NCI-H446 (cell line): ENCODE measurements around the gene TMEM273.
A peak's percentile ranks its signal among the peaks of the same experiment; 100 is the strongest.

Experiments used
- DNase-seq, 2 experiments: peaks; one replicate each; lab custom pipeline; 2025; lab: John Stamatoyannopoulos, UW

Gene TMEM273

DNA sequence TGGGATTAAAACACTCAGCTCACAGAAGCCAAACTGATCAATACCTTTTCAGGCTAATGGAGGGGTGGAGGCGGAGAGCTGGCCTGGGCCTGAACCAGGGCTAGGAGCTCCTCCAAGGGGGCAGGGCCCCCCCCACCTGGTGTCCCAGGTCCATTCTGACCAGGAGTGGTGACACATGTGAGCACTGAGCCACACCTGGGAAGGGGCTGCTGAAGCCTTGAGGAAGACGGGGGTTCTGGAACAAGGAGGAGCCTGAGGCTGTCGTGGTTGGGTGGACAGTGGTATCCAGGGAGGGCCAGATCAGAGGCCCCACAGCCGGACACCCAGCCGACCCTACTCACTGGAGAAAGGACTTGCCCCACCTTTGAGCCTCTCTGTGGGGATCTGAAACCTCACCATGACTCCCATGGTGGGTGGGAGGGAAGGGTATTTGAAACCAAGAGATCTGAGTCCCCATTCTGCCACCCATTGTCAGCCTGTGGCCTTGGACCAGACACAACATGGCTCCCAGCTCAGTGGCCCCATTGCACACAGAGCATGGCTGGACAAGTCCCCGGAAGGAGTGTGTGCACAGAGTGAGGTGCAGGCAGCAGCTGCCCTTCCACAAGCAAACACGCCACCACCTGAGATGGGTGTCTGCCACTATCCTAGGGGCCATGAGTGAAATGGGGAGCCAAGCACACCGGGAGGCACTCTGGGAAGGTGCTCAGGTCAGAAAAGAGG is 12.4 kb downstream of the TMEM273 start:
- DNase-seq = no peak

DNA sequence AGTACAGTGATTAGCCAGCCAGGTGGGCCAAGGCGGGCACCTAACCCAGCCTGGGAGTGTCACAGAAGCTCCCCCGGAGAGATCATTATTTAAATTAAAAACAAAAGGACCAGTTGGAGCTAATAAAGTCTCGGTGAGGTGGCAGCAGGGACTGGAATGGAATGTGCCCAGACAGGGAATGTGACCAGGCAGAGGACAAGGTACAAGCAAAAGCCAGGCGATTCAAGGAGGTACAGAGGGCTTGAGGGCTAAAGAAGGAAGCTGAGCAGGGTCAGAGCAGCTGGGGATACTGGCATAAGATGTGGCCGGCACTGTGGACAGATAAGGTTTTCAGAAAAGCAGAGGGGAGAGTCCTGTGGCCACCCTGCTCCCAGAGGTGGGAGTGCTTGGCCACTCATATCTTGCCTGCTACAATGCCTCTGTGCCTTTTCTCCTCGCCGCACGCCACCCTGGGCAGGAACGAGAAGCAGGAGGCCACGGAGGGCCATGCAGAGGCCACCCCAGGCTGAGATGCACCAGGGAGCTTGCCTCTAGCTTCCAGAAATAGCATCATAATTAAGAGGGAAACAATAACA is 13.2 kb downstream of the TMEM273 start:
- DNase-seq = no peak

DNA sequence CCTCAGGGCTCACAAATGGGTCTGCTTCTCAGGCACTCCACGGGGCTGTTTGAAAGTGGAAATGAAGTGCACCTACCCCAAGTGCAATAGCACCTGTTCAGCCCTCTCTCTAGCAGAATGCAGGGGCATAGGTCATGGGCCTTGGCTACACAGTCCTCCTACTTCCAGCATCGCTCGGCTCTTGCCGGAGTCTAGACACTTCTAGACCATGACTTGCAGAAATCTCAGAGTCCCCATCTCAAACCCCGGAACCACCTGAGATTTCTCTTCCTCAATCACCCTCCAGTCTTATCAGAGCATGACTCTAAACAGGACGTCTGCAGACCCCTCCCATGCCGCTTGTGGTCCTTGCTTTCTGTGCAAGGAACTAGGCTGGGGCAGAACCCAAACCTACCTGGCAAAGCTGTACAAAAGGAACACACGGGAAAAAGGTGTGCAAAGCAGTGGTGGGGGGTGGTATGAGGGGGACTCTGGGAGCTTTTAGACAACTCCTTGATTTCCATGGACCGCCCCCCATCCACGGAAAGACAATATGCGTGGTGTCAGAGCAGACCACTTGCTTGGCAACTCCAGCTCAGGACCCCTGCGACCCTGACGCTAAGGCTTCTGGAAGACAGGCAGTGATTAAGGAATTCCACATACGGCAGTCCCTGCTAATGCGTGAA is 13.8 kb downstream of the TMEM273 start:
- no peak for DNase-seq

DNA sequence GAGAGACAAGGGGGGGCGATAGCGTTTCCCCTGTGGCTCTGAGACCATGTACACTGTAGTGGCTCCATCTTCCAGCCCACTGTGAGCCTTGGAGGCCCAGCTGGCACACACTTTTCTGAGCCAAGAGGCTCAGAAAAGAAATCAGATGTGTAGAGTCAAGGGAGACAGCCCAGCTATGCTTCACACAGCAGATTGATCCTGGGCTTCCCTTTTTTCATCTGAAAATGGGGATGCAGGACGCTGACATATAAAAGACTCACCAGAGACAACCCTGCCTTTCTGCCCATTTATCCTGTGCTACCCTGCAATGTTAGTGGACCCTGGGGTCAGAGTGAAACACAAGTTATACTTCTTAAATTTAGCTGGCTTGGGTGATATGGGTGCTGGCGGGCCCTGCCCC is 14.3 kb downstream of the TMEM273 start:
- DNase-seq = no peak

DNA sequence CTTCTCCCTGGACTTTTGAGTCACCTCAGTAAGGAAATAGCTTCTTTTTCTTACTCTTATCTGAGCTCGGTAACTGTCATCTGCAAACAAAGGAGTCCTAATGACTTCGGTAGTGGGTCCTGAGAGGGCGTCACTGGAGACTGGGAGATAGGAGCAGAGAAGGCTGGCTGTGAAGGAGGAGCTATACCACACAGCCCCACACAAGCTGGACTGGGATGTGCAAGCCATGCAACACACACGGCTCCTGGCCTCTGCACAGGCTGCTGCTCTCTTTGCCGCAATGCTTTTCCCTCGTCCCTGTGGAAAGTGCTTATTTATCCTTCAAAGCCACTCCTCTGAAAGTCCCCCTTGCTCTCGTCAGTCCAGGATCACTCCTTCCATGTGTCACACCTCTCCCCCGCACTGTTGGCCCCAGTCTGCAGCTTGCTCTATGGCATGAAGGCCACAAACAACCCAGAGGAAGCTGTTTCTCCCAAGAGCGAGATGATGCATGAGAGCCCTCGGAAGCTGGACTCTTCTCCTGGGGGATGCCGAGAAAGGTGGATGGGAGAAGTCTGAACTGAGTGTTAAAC is 14.9 kb downstream of the TMEM273 start:
- no peak for DNase-seq

DNA sequence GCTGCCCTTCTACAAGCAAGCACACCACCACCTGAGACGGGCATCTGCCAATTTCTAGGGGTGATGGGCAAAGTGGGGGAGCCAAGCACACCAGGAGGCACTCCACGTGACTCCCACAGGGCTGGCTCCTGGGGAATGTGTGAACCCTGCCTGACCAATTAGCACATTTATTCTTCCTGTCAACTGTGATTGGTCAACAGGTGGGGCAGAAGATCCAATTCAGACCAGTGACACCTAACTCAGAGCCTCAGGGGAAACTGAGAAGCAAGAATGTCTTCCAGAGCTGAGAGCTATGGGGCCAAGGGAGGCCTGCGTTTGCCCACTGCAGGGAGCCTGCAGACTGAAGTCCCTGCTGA is 15.4 kb downstream of the TMEM273 start:
- DNase-seq = no peak

DNA sequence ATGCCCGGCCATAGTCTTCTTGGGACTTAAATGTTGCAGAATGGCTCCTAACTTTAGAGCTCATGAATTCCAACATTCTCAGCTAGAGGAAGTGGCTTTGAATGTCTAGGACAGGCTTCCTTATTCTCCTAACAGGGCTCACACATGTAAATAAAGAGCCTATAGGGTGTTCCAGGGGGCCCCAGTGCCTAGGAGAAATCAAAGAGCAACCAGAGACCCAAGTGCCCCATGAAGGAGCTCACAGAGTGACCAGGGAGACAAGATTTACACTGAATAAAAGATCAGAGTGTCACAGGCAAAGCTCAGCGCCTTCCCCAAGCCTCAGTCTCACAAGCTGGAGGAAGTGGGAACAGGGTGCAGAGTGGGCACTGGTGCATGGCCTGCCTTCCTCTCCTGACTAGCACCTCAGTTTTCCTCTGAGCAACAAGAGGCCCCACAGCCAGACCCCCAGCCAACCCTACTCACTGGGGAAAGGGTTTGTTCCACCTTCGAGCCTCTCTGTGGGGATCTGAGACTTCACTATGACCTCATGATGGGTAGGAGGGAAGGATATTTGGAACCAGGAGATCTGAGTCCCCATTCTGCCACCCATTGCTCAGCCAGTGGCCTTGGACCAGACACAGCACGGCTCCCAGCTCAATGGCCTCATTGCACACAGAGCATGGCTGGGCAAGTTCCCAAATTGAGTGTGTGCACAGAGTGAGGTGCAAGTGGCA is 16.0 kb downstream of the TMEM273 start:
- no peak for DNase-seq

DNA sequence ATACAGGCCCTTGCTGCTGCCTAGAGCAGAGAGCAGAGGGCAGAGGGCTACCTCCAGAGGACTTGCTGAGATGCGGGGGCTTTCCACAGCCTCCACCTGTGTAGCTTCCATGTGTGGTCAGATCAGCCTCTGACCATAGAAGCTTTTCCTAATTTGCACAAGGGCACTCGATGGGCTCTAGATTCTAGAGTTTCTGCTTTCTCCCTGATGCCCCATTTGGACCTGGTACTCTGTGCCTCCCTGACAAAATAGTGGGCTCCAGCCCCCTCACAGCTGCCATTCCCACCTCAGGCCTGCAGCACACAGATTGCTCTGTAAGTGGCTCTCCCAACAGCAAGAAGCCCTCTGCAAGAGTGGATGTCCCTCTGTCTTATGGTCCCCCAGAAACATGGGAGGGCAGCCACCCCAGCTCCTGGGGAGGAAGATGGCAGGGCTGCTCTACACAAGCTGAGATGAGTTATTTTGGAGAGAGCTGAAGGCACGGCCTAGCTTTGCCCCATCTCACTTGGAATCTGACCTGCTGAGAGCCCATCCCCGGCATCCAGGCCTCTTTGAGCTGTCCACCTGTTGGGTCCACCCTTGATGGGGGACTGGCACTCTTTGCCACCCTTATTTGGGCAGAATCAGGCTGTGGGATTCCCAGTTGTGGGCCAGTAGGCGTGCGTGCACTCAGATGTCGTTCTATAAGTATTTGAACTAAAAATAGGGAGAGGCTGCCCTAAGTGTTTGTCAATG is 16.7 kb downstream of the TMEM273 start:
- DNase-seq = no peak

DNA sequence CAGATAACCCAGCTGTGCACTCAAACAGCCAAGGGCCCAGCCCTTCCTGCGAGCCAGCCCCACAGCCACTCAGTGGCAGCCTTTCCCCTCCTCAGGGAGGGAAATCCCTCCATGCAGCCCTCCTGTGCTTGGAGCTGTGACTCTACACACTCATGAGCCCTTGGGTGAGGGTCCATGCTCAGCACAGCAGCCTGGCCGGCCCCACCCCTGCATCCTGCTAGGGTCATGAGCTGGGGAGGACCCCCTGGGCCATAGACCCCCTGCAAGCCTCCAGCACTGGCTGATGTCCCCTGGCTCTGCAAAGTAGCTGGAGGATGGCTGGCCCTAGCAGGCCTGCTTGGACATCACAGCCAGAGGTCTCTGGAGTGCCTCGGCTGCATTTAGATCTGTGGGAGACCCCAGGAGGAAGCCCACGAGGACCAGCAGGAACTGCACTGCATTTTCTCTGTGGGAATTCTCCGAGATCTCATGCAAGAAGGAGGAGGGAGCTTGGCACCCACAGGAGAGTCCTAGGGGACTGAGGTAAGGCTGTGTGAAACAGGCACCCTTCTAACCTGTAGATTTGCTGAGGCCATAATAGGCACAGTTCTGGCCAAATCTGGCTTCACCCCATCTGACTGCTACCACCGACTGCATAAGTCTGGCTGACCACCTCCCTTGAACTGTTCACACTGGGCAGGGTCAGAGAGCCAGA is 17.4 kb downstream of the TMEM273 start:
- no peak for DNase-seq

DNA sequence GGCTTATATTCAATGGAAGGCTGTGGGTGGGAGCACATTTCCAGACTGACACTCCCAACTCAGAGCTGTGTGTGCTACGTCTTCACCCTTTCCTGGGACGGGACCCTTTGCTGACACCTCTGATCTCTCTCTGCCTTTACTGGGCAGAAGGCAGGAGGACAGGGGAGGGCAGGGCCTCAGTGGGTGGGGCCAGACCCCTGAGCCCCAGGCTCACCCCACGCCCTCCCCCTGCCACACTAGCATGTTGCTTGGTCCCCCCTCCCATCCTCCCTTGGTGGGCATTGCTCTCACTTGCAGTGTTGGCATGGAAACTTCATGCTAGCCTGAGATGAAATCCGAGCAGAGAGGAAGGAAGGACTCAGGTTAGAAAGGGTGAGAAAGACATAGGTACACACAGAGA is 18.4 kb downstream of the TMEM273 start:
- no peak for DNase-seq

DNA sequence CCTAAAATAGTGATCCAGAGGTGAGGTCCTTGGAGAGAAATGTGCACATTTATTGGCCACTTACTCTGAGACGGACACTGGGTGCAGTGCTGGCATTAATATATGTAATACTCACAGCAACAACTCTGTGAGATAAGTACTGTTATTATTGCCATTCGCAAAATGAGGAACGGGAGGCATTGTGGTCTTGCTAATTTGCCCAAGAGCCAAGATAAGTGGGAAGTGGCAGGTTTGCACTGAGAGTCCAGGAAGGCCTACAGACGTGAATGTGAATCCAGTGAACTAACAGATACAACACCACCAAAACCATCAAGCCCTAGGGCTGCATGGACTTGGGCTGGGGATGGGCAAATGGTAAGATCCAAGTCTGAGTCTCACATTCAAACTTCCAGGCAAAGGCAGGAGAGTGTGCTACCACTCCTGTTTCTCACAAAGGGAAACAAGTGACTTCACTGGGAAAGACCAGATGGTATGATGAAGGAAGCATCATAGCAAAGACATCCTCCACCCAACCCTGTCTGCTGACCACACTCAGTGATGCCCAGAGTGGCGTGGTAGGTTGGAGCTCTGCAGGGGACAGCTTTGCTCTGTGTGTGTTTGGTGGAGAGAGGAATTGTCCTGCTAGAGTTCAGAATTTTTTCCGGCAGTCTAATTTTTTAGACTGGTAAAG is 19.2 kb downstream of the TMEM273 start:
- no peak for DNase-seq

DNA sequence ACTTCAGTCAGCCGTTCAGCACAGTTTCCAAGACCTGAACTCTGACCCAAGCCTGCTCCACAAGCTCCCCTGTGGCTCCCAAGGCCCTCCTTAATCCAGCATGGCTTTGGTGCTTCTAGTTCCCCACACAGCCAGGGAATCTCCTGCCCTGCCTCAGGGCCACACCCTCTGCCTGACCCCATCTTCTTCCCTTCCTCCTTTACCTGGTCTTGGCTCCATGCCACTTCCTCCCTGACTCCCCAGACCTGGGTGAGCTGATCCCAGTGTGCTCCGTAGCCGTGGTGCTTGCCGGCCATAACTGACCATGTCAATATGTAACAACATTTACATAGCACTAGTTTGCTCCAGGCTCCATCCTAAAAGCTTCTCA is 20.0 kb downstream of the TMEM273 start:
- no peak for DNase-seq

DNA sequence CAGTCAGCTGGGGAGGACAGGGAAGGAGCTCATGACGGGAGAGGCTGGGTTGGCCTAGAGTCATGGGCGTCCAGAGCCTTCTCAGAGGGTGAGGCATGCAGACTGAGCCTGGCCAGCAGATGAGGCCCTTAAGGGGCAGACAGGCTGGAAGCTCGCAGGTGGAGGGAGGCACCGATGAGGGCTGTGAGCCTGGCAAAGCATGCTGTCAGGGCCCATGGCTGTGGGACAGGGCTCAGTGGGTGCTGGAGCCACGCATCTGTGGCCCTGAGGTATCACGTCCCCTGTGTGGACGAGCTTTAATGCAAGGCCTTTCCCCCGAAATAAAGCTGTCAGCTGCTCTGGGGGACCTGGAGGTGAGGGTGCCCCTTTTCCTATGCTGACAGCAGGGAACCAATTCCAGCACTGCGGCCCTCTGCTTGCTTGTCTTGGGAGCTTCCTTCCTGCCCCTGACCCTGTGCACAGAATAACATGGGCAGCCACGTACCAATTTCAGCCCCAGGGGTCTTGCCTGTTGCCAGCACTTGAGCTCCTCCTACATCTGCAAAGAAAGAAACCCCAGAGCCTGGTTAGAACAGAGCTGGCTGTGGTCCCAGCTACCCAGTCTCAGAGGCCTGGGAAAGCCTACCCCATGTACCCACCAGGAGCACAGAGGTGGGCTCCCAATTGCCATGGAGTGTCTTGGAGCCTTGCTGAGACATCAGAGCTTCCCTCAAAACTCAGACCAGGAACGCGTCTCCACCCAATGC is 20.6 kb downstream of the TMEM273 start:
- DNase-seq = no peak

DNA sequence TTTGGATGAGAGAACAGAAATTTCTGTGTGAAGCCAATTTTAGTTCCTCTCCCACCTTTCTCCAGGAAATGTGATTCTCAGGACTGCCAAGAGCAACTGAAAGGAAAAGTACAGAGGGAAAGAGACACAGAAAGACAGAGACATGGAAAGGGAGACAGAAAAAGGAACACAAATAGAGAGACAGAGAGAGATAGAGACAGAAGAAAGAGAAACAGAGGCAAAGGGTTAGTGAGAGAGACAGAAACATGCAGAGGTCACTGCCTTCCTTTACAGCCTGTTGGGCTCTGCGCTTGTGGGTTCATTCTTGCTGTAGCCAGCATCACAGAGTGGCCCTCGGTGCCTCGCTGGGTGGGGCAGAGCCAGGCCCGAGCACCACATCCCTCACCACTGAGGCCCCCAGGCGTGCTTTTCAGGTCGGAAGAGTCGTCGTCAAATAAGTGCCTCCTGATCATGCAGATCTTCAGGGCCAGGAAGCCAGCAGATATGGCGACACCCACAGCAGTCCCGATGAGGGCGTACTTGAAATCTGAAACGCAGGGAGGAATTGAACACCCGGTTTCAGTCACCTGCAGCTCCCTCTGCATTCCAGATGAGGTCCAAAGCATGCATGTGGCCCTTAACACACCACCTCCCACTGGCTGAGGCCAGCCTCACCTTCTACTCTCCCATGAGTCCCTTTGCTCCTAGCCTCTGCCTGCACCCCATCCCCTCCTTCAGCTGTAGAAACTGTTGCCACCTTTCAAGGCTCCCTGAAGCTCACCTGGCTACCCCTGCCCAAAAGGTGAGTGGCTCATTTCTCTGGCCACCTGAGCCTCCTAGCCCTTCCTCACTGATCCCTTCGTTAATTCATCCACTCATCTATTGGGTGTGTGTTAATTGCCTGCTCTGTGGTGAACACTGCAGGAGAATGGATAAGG is 21.4 kb downstream of the TMEM273 start:
- no peak for DNase-seq

DNA sequence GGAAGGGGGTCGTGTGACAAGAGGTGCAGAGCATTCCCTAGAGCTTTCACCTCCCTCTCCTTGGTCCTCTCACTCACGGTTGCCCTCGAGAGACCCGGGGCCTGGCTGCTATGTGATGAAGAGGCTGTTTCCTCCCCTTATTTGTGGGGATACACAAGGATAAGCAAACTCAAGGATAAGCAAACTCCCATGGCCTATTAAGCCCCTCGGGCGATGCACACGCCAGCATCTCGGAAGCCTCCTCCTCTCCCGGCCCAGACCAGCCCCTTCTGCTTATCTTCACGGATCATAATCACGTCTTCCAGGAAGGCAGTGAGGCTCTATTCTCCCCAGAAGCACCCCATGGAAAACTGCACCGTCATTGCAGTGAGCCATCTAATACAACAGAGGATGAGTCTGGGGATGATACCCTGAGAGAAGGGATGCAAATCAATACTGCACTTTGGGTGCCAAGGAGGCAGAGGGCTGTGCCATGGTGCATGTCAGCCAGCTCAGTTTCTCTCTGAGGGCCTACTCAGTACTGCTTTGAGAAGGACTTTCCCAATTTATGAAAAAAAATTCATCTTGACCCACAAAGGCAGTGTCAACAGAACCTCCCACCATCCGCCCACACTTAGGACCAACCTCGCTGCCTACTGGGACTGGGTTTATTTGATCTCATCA is 22.2 kb downstream of the TMEM273 start:
- DNase-seq = no peak

DNA sequence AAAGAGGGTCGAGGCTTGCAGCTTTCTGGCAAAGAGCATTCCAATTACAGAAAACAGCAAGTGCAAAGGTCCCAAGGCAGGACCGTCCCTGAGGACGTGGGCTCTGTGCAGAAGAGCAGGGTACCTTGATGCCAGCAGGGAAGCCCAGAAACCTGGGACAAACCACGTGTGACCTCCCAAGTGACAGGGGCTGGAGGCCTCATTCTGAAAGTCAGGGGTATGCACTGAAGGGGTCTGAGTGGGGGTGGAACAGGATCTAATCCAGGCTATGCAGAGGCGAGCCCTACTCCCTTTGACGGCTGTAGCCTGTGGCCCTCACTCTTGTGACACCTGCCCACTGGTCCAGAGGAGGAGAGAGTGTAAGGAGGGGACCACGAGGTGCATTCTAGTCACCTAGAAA is 22.9 kb downstream of the TMEM273 start:
- DNase-seq = no peak

DNA sequence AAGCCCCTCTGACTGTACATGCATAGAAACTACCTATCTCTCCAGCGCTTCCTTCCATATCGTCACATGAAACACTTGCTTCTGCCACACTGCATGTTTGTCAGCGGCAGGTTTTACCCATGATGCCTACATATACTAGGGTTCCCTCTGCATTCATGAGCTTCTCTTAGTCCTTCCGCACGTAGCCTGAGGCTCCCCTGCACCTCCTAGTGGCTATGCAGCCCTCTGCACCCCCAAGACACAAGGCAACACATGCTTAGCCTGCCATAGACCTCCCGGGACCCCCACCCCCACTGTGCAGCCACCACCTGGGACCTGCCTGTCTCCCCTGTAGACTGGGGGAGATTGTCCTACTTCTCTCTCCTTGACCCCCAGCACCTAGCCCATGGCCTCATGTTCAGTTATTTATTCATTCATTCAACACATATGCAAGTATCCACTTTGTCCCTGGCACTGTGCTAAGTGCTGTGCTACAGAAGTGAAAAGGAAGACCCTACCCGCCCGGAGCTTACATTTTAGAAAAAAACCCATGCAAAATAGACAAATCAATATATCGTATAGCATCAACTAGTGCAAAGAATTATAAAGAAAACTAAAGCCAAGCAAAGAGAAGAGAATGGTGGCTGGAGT is 23.5 kb downstream of the TMEM273 start:
- DNase-seq = peak in 1 of 2 experiments; percentile 33

DNA sequence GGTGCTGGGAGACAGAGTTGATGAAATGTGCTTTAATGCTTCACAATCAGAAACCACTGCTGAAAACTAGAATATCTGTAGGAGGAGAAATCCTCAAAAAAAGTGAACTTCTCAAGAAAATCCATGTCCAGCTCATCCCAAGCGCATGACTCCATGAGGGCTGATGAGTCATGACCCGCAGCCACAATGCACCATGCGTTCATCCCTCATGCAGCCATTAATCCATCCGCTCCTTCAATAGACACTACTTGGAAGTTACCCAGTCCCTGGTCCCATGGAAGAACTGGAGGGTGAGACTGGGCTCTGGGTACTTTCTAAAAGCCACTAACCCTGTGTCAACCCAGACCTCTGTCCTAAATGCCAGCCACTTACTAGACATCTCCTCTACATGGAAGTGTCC is 24.4 kb downstream of the TMEM273 start:
- DNase-seq = no peak
